ENCODE measurements around the gene EZH2.

The EZH2 gene

DNA sequence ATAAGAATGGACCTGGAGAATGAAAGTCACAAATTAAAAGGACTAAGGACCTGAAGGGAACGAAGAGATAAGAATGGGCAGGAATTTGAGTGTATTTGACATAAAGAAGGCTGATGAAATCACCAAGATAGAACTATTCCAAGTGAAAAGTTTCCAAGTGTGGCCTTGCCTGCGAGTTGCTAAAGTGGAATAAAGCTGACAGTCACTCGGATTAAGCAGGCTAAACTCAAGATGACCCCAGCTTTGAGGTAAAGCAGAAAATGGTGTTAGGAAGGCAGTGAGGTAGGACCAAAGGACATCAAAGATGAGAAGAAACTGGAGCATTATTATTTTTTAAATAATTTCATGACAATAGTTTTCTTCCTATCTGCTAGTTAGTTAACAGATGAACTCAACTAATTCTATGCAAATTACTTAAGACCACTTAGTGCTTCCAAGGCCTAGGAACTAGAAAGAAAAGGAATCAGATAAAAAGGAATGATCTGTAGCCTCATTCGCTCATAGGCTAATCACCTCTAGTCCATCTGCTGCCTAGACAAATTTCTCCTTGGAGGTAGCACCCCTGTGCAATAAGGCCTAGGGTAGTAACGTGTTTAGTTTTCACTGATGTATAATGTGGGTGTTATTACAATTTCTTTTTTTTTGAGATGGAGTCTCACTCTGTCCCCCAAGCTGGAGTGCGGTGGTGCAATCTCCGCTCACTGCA lies 34.5 kb downstream of the EZH2 start:
- DNase-seq (ENCODE audit: low read depth, low spot score): no peak
- POLR2A ChIA-PET: no interaction called here
- CTCF ChIA-PET: interaction anchor here (1.2 to 1.5 kb wide), 2 partner anchors 9 to 35 kb away, joined by 3 to 7 read pairs; no protein-coding TSS in a partner anchor
- no peak for TF ChIP-seq CTCF (IDR thresholded peaks at IDR 0.05; ENCODE audit: insufficient read depth, low read length, missing control alignments)
- no peak overlapping the region for H3K4me3 ChIP-seq (ENCODE audit: low read depth, low read length)

GRCh38 chr7:148847815-148848734 lies 36.0 kb downstream of the EZH2 start:
- no peak for TF ChIP-seq CTCF (IDR thresholded peaks at IDR 0.05; ENCODE audit: insufficient read depth, low read length, missing control alignments)
- CTCF ChIA-PET: interaction anchor here (1.5 to 3.3 kb wide), 3 partner anchors 7 to 15 kb away, joined by 5 to 18 read pairs (median 7); no protein-coding TSS in a partner anchor
- DNase-seq (ENCODE audit: low read depth, low spot score): no peak

GRCh38 chr7:148838905-148839304 lies 45.2 kb downstream of the EZH2 start:
- POLR2A ChIA-PET: no interaction called here
- DNase-seq (ENCODE audit: low read depth, low spot score): no peak
- no peak for TF ChIP-seq CTCF (IDR thresholded peaks at IDR 0.05; ENCODE audit: insufficient read depth, low read length, missing control alignments)
- no peak overlapping the region for H3K4me3 ChIP-seq (ENCODE audit: low read depth, low read length)
- CTCF ChIA-PET: interaction anchor here (1.0 kb wide), 1 partner anchor 18 kb away, joined by 3 read pairs; no protein-coding TSS in a partner anchor

More at GRCh38 chr7:148847815-148848734, 36.0 kb downstream of the EZH2 start:
- H3K4me3 ChIP-seq (ENCODE audit: low read depth, low read length): no peak overlapping the region
- POLR2A ChIA-PET: no interaction called here

DNA sequence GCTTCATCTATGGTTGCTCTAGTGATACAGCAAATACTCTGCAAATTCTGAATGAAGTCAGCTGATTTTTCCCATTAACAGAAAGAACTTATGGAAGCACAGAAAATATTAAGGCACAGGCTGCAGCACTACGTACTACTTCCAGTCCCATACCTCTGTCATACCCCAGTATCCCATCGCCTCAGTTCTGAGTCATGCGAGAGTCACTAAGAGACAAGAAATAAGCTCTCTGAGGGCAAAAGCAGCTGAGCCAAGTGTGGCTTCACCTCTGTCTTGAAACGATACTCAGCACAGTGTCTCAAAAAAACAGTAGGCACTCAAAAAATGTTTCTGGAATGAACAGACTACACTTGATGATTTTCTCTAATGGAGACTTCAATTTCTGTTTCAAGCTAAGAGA lies 48.2 kb downstream of the EZH2 start:
- ChIA-PET CTCF (interaction anchor here (0.6 kb wide), 1 partner anchor 276 kb away, joined by 3 read pairs; no protein-coding TSS in a partner anchor), POLR2A (no interaction called here)
- TF ChIP-seq CTCF (IDR thresholded peaks at IDR 0.05; ENCODE audit: insufficient read depth, low read length, missing control alignments): no peak
- no peak overlapping the region for H3K4me3 ChIP-seq (ENCODE audit: low read depth, low read length)
- no peak for DNase-seq (ENCODE audit: low read depth, low spot score)

DNA sequence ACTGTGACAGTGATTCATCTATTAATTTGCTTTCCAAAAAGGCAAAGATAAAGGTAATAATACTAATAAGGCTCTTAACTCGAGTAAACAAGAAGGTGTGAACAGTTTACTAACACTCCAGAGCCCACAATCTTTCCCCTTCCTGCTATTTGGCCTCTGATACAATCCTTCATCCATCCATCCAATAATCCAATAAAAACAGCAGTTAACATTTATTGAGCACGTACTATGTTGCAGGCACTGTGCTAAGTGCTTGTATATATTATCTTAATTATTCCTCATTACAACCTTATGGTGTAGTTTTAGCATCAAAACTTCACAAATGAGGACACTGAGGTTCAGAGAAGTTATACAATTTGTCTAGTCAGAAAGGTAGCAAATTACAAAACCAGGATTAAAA lies 49.5 kb downstream of the EZH2 start:
- POLR2A ChIA-PET: no interaction called here

More for the DNA sequence above, 49.5 kb downstream of the EZH2 start:
- no peak overlapping the region for H3K4me3 ChIP-seq (ENCODE audit: low read depth, low read length)
- CTCF ChIA-PET: interaction anchor here (0.9 kb wide), 1 partner anchor 22 kb away, joined by 3 read pairs; no protein-coding TSS in a partner anchor
- TF ChIP-seq CTCF (IDR thresholded peaks at IDR 0.05; ENCODE audit: insufficient read depth, low read length, missing control alignments): no peak
- no peak for DNase-seq (ENCODE audit: low read depth, low spot score)

Data from AG04449 (cell line).